Erythroblast (primary cell): Measurements from ENCODE around the gene KIF13A.
"Not testable (repeated sequence)": the region's sequence is repeated elsewhere in the genome, so short reads cannot be mapped to it uniquely, and the experiment has no call there.

Experiments
- DNase-seq, 2 experiments: peaks; one replicate each; lab custom pipeline; 2025; lab: John Stamatoyannopoulos, UW
- GATA1 ChIP-seq: IDR thresholded peaks from 2 replicates; pipeline ENCODE4 v1.6.1; 2011; ENCODE audit warnings: low read depth, mild to moderate bottlenecking, control low read depth, low read length, moderate library complexity
- POLR2A ChIP-seq: IDR thresholded peaks from 2 replicates; pipeline ENCODE4 v1.6.1; 2011; ENCODE audit warnings: mild to moderate bottlenecking, low read length

The KIF13A gene

GRCh38 chr6:17919496-17919895 is 67.9 kb downstream of the KIF13A start:
- DNase-seq, result no peak

DNA sequence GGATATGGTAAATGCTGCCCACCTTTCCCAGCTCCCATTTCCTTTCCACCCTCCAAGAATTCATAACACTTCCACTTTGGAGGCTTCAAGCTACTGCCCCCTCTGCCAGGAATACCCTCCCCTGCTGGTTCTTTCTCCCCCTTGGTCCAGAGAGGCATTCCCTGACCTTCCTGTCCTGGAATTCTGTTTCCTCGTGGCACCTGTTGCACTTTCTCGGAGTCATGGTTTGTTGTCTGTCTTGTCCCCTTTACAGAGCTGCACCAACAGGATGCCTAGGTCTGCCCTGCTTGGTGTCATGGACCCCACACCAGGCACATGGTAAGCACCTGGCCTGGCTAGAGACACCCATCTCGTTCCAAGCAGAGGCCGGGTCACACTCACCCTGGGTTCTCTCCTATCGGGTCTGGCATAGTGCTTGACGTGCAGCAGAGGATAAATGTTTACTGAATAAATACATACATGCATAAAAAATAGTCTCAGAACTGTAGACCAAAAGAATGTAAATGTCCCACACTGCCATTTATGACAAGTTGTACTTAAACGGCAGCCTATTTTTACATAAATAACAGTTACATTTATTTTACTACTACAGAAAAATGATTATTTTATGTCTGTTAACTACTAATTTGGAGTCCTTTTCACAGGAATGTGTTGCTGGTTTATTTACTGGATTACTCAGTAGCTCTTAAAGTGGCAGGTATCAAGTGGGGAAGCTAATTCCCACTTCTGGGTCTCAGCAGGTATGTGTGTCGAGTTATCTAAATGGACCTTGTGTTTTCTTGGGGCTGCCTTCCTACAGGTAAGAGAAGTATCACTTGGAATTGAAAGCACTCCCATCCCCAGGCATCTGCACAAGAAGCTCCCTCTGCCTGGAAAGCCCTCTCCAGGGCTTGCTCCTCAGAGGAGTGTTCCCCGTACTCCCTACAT is 69.3 kb downstream of the KIF13A start:
- TF ChIP-seq GATA1 (no peak), POLR2A (no peak)
- DNase-seq, result no peak

More at GRCh38 chr6:17919496-17919895, 67.9 kb downstream of the KIF13A start:
- TF ChIP-seq POLR2A (no peak), GATA1 (no peak)

DNA sequence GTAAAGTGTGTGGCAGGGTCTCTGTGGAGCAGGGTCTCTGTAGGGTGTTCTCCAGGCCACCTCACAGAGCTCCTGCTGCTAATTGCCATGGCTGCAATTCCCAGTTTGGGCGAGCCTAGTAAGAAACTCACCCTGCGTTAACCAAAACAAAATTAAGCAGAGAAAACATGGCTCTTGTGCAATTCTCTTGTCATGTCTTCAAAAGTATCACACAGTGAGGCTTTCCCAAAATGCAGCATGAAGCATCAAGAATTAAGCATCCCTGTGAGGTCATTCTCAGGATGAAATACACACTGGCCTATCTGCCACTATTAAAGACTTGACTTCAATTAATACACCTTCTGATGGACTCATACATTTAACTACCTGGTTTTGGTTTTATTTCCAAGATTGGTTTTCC is 72.8 kb downstream of the KIF13A start:
- no peak for DNase-seq
- no peak for TF ChIP-seq POLR2A
- no peak for TF ChIP-seq GATA1

DNA sequence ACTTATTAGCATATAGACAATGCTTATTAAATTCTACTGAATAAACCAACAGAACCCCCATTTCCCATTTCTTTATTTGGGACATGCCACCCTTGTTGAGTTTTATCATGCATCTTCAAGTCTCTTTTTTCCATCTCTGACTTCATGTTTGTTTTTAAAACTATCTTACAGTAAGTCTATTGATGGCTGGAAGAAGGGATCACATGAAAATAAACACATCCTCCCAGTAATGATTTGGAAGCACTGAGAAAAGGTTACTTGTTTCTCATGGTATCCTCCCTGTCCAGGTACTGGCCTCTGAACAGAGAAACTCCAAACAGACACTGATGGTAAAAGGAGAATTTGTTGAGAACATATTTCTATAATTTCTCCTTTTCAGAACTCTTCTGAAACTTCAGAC is 74.9 kb downstream of the KIF13A start:
- DNase-seq, result no peak
- no peak for TF ChIP-seq POLR2A
- no peak for TF ChIP-seq GATA1

DNA sequence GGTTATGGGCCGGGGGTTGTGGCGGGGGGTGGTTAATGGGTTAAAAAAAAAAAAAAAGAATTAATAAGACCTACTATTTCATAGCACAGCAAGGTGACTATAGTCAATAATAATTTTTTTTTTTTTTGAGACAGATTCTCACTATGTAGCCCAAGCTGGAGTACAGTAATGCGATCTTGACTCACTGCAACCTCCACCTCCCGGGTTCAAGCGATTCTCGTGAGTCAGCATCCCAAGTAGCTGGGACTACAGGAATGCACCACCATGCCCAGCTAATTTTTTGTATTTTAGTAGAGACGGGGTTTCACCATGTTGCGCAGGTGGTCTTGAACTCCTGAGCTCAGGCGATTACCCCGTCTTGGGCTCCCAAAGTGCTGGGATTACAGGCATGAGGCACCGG is 75.8 kb downstream of the KIF13A start:
- not testable (repeated sequence) for DNase-seq

DNA sequence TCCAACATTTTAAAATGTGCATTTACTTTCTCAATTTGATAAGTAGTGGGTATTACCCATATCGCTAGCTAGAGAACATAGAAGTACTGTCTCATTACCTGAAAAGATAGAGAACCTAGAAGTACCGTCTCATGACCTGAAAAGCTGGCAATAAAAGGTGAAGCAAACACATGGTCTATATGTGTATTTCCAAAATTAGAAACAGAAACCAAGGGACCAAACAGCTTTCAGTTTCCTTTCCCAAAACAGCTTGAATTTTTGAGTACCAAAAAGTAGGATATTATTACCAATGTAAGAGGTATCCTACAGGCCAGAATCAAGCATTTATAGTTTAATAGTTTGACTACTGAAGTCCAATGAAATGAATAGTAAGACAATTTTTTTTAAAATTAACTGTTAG is 77.2 kb downstream of the KIF13A start:
- DNase-seq, result peak in 1 of 2 experiments; percentile 14

DNA sequence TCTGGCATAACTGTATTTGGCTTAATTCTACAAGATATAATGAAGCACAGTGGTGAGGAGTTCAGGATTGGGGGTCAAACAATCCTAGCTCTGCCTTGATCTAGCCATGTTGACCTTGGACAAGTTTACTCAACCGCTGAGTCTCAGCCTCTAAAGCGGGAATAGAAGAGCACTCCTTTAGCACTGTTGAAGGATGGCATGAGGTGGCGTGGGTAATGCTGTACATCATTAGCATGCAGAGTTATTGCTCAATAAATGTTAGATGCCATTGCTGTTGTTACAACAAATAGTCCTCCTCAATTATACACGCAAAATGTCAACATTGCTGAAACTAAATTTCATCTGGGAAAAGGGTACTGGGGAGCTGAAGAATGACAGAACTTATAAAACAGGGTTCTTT is 78.6 kb downstream of the KIF13A start:
- no peak for TF ChIP-seq GATA1
- no peak for TF ChIP-seq POLR2A
- DNase-seq, result no peak

More for the DNA sequence above, 77.2 kb downstream of the KIF13A start:
- TF ChIP-seq GATA1, result no peak
- TF ChIP-seq POLR2A, result no peak

DNA sequence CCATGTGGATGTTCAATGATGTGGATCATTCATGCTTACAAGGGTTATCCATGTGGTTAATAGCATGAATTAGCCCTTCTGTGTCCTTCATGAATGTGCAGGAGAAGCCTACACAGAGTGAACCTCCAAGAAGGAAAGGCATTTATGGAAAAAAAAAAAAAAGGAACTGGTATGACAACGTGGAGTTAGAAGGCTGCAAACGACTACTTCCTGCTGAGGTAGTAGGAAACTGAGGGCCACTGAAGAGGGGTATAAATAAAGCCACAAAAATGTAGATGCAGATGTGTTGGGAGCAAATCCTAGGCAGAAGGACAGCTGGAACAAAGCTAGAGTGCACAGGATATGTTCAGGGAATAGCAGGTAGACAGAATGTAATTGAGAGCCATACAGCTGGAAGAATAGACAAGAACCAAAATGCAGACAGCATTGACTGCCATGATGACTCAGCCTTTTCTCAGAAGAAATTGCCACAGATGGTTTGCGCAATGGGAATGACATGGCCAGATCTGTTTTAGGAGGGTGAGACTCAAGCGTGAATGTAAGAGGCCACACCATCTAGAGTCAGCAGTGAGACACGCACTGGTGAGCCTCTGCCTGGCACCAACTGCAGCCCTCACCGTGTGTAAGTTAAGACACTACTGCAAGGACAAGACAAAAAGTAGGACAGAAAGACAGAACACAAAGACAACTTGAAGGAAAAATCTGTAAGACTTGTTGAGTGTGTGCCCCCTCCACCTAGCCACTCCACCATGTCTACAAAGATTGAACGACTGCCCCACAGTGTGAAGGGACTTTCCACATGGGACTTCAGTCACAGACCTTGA is 79.8 kb downstream of the KIF13A start:
- TF ChIP-seq GATA1 (no peak), POLR2A (peak; percentile 70)
- peak; percentile 95 for DNase-seq

- TF ChIP-seq POLR2A, result no peak
- TF ChIP-seq GATA1, result no peak
- no peak for DNase-seq
These were observed 81.5 kb downstream of the KIF13A start for GRCh38 chr6:17905611-17906592.

GRCh38 chr6:17904491-17905120 is 82.8 kb downstream of the KIF13A start:
- DNase-seq, result no peak

DNA sequence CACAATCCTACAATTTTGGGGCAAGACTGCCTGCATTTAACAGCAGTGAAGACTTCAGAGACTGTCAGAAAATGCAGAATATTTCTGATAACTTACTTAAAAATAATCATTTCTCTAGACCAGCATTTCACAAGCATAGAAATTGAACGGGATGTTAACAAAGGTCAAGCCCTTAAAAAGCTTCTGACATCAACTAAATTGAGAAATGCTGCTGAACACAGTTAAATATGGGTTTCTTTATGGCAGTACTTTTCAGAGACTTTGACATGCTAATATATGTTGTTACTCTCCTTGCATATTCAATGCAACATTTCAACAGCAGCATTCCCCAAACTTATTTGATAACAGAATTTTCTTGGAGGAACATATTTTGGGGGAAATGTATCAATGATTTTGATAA is 84.5 kb downstream of the KIF13A start:
- DNase-seq, result no peak
- TF ChIP-seq POLR2A (no peak), GATA1 (no peak)

More at GRCh38 chr6:17904491-17905120, 82.8 kb downstream of the KIF13A start:
- TF ChIP-seq GATA1, result no peak
- TF ChIP-seq POLR2A, result no peak

GRCh38 chr6:17901493-17901892 is 85.9 kb downstream of the KIF13A start:
- DNase-seq, result no peak
- TF ChIP-seq GATA1, result no peak
- no peak for TF ChIP-seq POLR2A
